ENCODE measurements around the gene ZNF764.
"Not testable (repeated sequence)": the region's sequence is repeated elsewhere in the genome, so short reads cannot be mapped to it uniquely, and the experiment has no call there.

The ZNF764 gene

GRCh38 chr16:30557957-30558788 is at the start of gene ZNF764:
TSS of gene ZNF764 (minus strand) at chr16:30558374. CDS start at chr16:30558182, 192 bp downstream.
- FAIRE-seq = peak; percentile 13
- peak; percentile 98 for DNase-seq (ENCODE audit: insufficient read length, low spot score)

- FAIRE-seq = no peak
- DNase-seq (ENCODE audit: insufficient read length, low spot score) = no peak
Measured at GRCh38 chr16:30606004-30606403, 47.8 kb upstream of the ZNF764 start.

GRCh38 chr16:30605158-30605557 is 47.0 kb upstream of the ZNF764 start:
- FAIRE-seq (no peak), DNase-seq (ENCODE audit: insufficient read length, low spot score) (no peak)

- DNase-seq (ENCODE audit: insufficient read length, low spot score) (no peak), FAIRE-seq (no peak)
Measured at GRCh38 chr16:30604316-30604947, 46.3 kb upstream of the ZNF764 start.

- FAIRE-seq = no peak
Measured at GRCh38 chr16:30603945-30604315, 45.8 kb upstream of the ZNF764 start.

GRCh38 chr16:30602616-30603277 is 44.6 kb upstream of the ZNF764 start:
- DNase-seq (ENCODE audit: insufficient read length, low spot score) (no peak), FAIRE-seq (no peak)

More at GRCh38 chr16:30603945-30604315, 45.8 kb upstream of the ZNF764 start:
- DNase-seq (ENCODE audit: insufficient read length, low spot score) = no peak

- DNase-seq (ENCODE audit: insufficient read length, low spot score) (no peak), FAIRE-seq (no peak)
Measured at GRCh38 chr16:30601966-30602365, 43.8 kb upstream of the ZNF764 start.

GRCh38 chr16:30600929-30601328 is 42.8 kb upstream of the ZNF764 start:
- FAIRE-seq (no peak), DNase-seq (ENCODE audit: insufficient read length, low spot score) (no peak)

- FAIRE-seq (no peak), DNase-seq (ENCODE audit: insufficient read length, low spot score) (no peak)
Measured at GRCh38 chr16:30600215-30600614, 42.0 kb upstream of the ZNF764 start.

GRCh38 chr16:30592871-30593270 is 34.7 kb upstream of the ZNF764 start:
- DNase-seq (ENCODE audit: insufficient read length, low spot score) = no peak
- FAIRE-seq = no peak

GRCh38 chr16:30590869-30591268 is 32.7 kb upstream of the ZNF764 start:
- DNase-seq (ENCODE audit: insufficient read length, low spot score); FAIRE-seq: not testable (repeated sequence)

GRCh38 chr16:30589582-30589981 is 31.4 kb upstream of the ZNF764 start:
- FAIRE-seq; DNase-seq (ENCODE audit: insufficient read length, low spot score): not testable (repeated sequence)

- no peak for FAIRE-seq
Measured at GRCh38 chr16:30588651-30589050, 30.5 kb upstream of the ZNF764 start.

GRCh38 chr16:30585400-30586191 is 27.4 kb upstream of the ZNF764 start, which contains the start of gene ZNF785:
TSS of gene ZNF785 (minus strand) at chr16:30585697. CDS start at chr16:30585611, 86 bp downstream.
- DNase-seq (ENCODE audit: insufficient read length, low spot score) (peak; percentile 89), FAIRE-seq (no peak)

More at GRCh38 chr16:30588651-30589050, 30.5 kb upstream of the ZNF764 start:
- DNase-seq (ENCODE audit: insufficient read length, low spot score) = no peak

GRCh38 chr16:30585022-30585399 is 26.8 kb upstream of the ZNF764 start:
- DNase-seq (ENCODE audit: insufficient read length, low spot score) = no peak
- no peak for FAIRE-seq

GRCh38 chr16:30582611-30583340 is 24.6 kb upstream of the ZNF764 start:
- DNase-seq (ENCODE audit: insufficient read length, low spot score) (no peak), FAIRE-seq (no peak)

GRCh38 chr16:30581457-30581856 is 23.3 kb upstream of the ZNF764 start:
- DNase-seq (ENCODE audit: insufficient read length, low spot score) (no peak), FAIRE-seq (no peak)

- no peak for FAIRE-seq
Measured at GRCh38 chr16:30574678-30575077, 16.5 kb upstream of the ZNF764 start.

GRCh38 chr16:30571445-30572322 is 13.5 kb upstream of the ZNF764 start, which contains the start of gene ZNF688:
TSS of gene ZNF688 (minus strand) at chr16:30571714. CDS start at chr16:30571629, 85 bp downstream.
- peak; percentile 95 for DNase-seq (ENCODE audit: insufficient read length, low spot score)
- no peak for FAIRE-seq

More at GRCh38 chr16:30574678-30575077, 16.5 kb upstream of the ZNF764 start:
- DNase-seq (ENCODE audit: insufficient read length, low spot score) = no peak

All from HTR-8/SVneo (cell line).